NCI-H1694 (cell line): Measurements from ENCODE around the gene COX4I2.
"Not testable (repeated sequence)": the region's sequence is repeated elsewhere in the genome, so short reads cannot be mapped to it uniquely, and the experiment has no call there.

ENCODE experiments used
- DNase-seq: peaks from one replicate; lab custom pipeline; 2025; lab: John Stamatoyannopoulos, UW

COX4I2 gene

DNA sequence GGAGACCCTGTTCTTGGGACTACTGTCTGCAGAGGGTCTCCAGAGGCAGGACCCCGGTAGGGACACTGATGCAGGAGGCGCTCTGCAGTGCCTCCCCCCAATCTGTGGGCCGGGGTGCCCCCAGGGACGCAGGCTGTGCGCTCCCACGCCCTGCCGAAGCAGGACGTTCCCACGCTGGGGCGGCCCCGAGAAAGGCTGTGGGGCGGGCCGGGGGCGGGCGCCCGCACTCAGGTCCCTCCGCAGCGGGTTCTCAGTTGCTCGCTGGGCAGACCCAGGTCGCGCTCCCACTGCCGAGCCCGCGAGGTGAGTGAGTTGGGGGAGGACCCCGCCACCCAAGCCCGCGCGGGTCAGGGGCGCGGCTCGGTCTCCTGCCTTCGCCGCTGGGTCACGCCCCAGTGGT is at the start of gene COX4I2:
Gene COX4I2, plus strand, starts transcription at position 253 of the 400 bp plus-strand sequence. CDS start 1,106 bp downstream, outside the sequence.
- no peak for DNase-seq

DNA sequence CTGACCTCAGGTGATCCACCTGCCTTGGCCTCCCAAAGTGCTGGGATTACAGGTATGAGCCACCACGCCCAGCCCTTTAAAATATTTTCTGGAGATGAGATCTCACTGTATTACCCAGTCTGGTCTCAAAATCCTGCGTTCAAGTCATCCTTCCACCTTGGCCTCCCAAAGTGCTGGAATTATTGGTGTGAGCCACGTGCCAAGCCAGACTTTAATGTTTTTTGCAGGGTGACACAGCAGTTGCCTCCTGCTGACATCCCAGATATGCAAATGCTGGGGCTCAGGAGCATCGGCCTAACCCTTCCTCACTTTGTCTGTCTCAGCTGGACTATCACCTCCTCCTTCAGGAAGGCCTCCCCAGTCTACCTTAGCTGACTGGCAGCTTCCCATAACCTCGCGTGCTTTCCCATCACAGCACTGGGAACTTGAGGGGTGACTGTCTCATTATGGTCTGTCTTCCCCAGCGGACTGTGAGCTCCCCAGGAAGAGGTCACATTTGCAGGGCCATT is 46.9 kb upstream of the COX4I2 start:
- DNase-seq = no peak

DNA sequence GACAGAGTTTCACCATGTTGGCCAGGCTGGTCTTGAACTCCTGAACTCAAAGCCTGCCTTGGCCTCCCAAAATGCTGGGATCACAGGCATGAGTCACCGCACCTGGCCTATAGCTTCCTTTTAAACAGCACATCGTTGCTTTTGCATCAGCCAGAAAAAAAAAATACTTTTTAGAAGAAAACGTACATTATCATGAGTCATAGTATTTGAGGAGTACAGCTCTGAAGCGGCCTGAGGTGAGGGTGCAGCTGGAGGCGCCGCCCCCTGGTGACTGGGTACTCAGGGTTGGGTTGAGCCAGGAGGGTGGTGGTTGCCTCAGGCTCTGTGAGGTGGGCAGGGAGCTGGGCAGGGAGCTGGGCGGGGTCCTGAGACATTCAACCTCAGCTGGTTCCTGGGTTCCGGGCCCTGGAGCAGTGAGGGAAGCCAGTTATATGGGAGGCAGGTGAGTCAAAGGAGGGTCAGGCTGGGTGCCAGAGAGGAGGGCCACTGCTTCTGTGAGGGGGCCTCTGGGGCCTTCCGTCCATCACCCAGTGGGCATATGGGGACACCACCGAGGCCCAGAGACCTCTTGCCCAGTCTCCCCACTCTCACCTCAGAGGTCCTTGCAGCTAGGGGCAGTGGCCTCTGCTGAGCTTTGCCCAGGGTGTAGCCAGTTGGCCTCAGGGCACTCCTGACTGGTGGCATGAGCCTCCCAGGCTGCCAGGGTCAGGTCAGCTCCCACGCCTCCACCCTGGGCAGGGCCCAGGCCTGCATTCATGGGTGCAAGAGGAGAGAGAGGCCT is 44.3 kb upstream of the COX4I2 start:
- no peak for DNase-seq

DNA sequence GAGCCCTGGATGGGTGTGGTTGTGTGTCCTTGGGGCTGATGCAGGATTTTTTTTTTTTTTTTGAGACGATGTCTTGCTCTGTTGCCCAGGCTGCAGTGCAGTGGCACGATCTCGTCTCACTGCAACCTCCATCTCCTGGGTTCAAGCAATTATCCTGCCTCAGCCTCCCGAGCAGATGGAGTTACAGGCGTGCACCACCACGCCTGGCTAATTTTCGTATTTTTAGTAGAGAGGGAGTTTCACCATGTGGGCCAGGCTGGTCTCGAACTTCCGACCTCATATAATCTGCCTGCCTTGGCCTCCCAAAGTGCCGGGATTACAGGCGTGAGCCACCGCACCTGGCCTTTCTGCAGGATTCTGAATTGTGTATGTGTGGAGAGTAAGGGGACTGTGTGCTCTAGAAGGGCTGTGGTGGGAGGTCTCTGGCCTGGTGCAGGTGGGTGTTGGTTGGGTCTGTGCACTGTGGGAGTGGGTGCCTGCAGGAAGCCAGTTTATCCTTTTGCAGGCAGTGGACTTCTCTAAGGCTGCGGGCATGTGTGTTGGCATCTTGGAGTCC is 43.6 kb upstream of the COX4I2 start:
- no peak for DNase-seq

- DNase-seq = no peak
Observed at GRCh38 chr20:31594558-31595379, 42.9 kb upstream of the COX4I2 start.

DNA sequence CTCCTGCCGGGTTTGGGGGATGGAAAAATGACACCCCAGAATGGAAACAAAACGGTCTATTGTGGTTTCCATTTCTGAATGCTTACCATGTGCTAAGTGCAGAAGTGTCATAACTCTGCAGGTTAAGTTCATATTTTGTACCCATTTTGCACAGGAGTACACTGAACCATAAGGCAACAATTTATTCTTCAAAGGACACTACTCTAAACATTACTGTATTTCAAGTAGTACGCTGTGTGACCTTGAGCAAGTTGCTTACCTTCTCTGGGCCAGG is 42.4 kb upstream of the COX4I2 start:
- no peak for DNase-seq

- no peak for DNase-seq
Observed at GRCh38 chr20:31595654-31596411, 41.9 kb upstream of the COX4I2 start.

- not testable (repeated sequence) for DNase-seq
Observed at GRCh38 chr20:31596412-31596715, 41.3 kb upstream of the COX4I2 start.

DNA sequence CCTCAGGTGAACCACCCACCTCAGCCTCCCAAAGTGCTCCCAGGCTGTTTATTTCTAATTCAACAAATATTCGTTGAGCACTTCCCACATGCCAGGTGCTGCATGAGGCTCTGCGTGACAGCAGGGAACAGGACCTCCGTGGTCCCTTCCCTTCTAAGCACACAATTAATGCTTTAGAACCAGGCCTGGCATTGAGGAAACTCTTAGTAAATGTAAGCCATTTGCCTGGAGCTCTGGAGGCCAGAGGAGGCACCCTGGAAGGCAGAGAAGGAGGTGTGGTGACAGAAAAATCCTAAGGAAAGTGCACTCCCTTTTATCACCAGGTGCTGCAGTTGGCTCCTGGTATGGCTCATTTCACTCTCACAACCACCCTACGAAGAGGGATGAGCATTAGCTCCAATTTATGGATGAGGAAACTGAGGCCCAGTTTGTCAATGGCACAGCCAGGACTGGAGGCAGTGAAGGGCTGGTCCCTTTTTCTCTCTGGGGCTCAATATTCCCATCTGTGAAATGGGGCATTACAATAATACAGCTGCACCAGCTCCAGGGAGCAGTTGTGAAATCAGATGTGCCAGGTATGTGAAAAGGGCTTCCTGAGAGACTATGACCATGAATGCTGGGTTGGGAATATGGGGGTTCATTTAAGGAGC is 40.8 kb upstream of the COX4I2 start:
- DNase-seq = no peak

DNA sequence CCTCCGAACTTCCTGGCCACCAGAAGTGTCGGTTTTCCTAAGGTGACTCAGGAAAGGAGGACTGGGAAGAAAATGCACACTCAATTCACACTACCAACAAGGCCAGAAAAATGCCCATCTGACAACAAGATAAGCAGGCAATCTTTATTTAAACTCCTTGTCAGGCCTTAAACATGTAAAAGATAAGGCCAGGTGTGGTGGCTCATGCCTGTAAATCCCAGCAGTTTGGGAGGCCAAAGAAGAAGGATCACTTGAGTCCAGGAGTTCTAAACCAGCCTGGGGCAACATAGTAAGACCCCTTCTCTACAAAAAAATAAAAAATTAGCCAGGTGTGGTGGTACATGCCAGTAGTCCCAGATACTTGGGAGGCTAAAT is 40.2 kb upstream of the COX4I2 start:
- no peak for DNase-seq

GRCh38 chr20:31602431-31602778 is 35.3 kb upstream of the COX4I2 start:
- no peak for DNase-seq

DNA sequence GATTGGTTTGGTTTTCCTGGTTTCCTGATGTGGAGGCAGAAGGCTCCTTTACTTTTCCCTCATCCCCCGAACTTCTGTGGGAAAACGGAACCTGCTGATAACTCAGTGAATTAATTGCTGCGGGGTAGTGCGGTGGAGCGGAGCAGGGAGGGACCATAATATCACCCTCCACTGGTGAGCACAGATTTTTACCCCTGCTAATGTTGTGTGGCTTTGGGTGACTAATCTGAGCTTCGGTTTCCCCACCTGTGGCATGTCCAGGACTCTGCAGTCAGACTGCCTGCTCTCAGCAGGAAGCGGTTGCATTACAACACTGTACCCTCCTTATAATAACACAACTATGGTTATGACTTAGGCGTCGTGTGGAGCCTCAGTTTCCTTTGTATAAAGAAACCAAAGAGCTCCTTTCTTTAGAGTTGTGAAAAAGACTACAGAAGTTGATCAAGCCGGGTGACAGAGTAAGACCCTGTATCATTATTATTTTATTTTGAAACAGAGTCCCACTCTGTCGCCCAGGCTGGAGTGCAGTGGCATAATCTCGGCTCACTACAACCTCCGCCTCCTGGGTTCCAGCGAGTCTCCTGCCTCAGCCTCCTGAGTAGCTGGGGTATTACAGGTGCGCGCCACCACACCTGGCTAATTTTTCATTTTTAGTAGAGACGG is 34.8 kb upstream of the COX4I2 start:
- DNase-seq = no peak

- DNase-seq = peak; percentile 96
Observed at GRCh38 chr20:31603822-31604566, 33.7 kb upstream of the COX4I2 start.

DNA sequence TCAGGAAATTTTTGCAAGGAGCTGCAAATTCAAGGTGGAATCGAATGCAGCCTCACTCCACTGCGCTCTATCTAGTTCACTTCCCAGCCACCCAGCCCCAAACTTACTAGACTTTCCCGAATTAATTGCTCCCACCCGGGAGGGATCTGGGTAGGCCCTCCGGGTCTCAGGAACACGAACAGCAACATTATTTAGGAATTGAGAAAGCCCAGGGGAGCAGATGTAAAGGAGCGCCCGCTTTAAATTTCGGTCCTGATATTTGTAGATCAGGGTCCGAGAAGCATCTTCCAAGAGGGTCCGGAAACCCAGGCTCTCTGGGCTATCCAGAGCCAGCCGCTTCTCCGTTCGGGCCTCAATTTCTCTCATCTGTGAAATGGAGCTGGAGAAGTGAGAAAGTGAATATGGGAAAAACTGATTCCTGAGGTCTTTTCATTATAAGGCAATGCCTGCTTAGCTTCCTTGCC is 33.1 kb upstream of the COX4I2 start:
- no peak for DNase-seq

GRCh38 chr20:31605031-31605901 is 32.4 kb upstream of the COX4I2 start, which contains the start of gene ID1:
TSS of gene ID1 (plus strand) at chr20:31605289. CDS start at chr20:31605388, 99 bp downstream.
- DNase-seq = peak; percentile 97

DNA sequence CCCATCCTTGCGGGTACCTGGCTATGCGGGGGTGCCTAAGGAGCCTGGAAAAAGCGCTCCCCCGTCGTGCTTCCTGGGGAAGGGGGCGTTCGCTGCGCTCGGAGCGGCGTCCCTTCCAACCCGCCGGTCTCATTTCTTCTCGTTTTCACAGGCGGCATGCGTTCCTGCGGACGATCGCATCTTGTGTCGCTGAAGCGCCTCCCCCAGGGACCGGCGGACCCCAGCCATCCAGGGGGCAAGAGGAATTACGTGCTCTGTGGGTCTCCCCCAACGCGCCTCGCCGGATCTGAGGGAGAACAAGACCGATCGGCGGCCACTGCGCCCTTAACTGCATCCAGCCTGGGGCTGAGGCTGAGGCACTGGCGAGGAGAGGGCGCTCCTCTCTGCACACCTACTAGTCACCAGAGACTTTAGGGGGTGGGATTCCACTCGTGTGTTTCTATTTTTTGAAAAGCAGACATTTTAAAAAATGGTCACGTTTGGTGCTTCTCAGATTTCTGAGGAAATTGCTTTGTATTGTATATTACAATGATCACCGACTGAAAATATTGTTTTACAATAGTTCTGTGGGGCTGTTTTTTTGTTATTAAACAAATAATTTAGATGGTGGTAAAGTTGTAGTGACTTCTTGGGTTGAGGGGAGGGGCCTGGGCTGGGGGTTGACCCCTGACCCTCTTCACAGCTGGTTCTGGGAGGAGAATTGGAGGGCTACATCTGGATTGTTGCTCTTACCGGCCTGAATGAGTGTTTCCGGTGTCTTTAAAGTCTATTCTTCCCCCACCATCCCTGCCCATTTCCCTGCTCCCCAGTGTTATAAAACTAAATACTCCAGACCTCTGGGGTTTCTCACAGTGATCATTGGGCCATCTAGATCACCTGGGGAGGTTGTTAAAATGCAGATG is 31.6 kb upstream of the COX4I2 start:
- DNase-seq = no peak

DNA sequence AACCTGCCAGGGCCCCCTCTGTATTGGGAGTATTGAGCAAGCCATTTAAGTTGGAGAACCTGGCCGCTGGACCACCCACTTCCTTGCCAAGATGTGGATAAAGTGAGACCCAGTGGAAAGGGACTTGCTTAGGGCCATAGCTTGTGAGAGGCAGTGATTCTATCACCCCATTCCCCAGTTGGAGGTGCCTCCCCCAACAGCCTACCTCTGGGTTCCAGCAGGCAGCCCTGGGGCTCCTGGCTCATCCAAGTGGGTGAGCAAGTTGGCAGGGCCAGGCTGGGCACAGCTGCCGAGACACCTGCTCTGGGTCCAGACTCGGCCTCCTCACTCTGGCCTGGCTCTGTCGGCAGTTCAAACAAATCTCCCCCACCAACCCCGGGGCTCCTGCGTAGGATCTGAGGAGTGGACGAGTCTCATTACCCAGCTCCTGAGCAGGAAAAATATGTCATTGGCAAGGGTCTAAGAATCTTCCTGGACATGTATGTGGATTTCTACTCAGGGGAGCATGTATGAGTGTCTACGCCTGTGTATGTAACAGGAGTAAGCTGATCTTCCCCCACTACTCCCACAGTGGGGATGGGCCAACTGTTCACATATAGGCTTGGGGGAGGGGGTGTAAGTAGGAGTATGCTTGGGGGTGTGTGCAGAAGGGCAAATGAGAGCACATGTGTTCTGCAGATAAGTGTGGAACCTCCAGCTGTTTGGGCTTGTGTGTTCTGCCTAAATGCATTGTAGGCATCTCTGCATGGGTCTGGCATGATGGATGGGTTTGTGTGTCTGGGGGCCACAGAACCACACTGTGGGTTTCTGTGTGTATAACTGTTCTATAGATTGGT is 30.7 kb upstream of the COX4I2 start:
- peak; percentile 78 for DNase-seq
